ENCODE measurements around the gene PGM2L1. TPM values are rescaled to one million over a fixed set of nuclear protein-coding genes. Genes with fewer than 3 reads are reported as not detected.

Gene PGM2L1
- total RNA-seq, 4 donors from 2014 or later, result 2.4 to 9.3 (median 6.2) TPM

GRCh38 chr11:74330075-74330858 lies 68.0 kb downstream of the PGM2L1 start:
- H3K27ac ChIP-seq, result no peak overlapping the region
- H3K4me3 ChIP-seq, result no peak overlapping the region
- H3K36me3 ChIP-seq, result peaks cover 0 to 6% (median 0%) of the 10 kb centered on the region in 3 donors
- TF ChIP-seq POLR2A (IDR thresholded peaks at IDR 0.05) (no peak), CTCF (IDR thresholded peaks at IDR 0.05) (no peak), EP300 (IDR thresholded peaks at IDR 0.05) (no peak)
- no peaks in the 10 kb centered on the region for H3K27me3 ChIP-seq
- no peaks in the 10 kb centered on the region for H3K9me3 ChIP-seq
- H3K4me1 ChIP-seq, result peaks cover 0 to 11% (median 4%) of the 10 kb centered on the region in 4 donors
- no peak for DNase-seq (ENCODE audit: low spot score in 2 of 2)

DNA sequence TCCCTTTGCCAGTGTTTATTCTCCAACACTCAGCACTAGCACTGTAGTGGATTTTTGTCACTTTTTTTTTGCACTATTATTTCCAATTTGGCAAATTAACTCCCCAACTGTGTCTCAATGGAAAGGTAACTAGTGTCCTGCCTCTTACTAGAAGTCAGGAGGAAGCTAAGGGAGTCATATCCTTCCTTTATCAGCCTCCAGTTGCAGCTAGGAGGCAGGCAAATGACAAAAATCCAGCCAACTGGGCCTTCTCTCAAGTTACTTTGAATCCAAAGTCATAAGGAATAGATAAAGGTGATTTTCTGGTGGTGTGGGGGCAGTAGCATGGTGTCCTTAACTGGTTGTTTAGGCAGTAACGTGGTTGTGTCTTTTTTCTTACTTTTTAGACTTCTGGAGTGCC lies 71.2 kb downstream of the PGM2L1 start:
- no peaks in the 10 kb centered on the region for H3K9me3 ChIP-seq
- peaks cover 0 to 20% (median 4%) of the 10 kb centered on the region in 4 donors for H3K4me1 ChIP-seq
- WGBS, 2 donors, result 89 to 91% methylated on average over 1 of the region's 1 CpG
- H3K27me3 ChIP-seq, result no peaks in the 10 kb centered on the region
- TF ChIP-seq CTCF (IDR thresholded peaks at IDR 0.05) (no peak), POLR2A (IDR thresholded peaks at IDR 0.05) (no peak)
- H3K27ac ChIP-seq, result no peak overlapping the region
- H3K36me3 ChIP-seq, result peaks cover 0 to 6% (median 0%) of the 10 kb centered on the region in 3 donors
- no peak overlapping the region for H3K4me3 ChIP-seq
- DNase-seq (ENCODE audit: low spot score in 2 of 2), result no peak

- H3K27me3 ChIP-seq, result no peaks in the 10 kb centered on the region
- no peak for TF ChIP-seq EP300 (IDR thresholded peaks at IDR 0.05)
- TF ChIP-seq POLR2A (IDR thresholded peaks at IDR 0.05), result no peak
- TF ChIP-seq CTCF (IDR thresholded peaks at IDR 0.05), result no peak
- H3K27ac ChIP-seq, result no peak overlapping the region
- no peak for DNase-seq (ENCODE audit: low spot score in 2 of 2)
- H3K36me3 ChIP-seq, result peaks cover 0 to 6% (median 0%) of the 10 kb centered on the region in 3 donors
- peaks cover 0 to 24% (median 4%) of the 10 kb centered on the region in 4 donors for H3K4me1 ChIP-seq
- no peak overlapping the region for H3K4me3 ChIP-seq
- H3K9me3 ChIP-seq, result no peaks in the 10 kb centered on the region
- WGBS, 2 donors, result 73 to 74% methylated on average over 5 of the region's 5 CpGs
Observed at GRCh38 chr11:74326665-74327064, 71.6 kb downstream of the PGM2L1 start.

GRCh38 chr11:74325649-74326645 lies 72.3 kb downstream of the PGM2L1 start:
- Histone ChIP-seq H3K4me1 (peaks cover 0 to 29% (median 4%) of the 10 kb centered on the region in 4 donors), H3K9me3 (no peaks in the 10 kb centered on the region)
- peak; percentile 50 to 79 for DNase-seq (ENCODE audit: low spot score in 2 of 2)

DNA sequence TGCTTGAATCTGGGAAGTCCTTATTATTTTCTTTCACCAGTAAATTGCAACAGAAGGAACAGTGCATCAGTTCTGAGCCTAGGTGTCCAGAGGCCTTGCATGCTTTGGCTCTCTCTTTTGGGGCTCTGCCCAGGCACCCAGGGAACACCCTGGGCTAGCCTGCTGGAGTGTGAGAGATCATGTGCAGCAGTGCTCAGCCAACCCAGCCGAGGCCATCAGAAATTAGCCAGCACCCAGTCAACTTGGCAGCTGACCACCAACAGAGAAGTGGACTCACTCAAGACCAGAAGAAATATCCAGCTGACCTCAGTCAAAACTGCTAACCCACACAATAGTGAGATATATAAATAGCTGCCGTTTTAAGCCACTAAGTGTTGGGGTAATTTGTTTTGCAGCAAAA lies 75.6 kb downstream of the PGM2L1 start:
- 18 to 36% methylated on average over 2 of the region's 2 CpGs for WGBS, 2 donors
- TF ChIP-seq POLR2A (IDR thresholded peaks at IDR 0.05) (no peak), CTCF (IDR thresholded peaks at IDR 0.05) (no peak), EP300 (IDR thresholded peaks at IDR 0.05) (peak in 1 of 2 donors; percentile 62)
- Histone ChIP-seq H3K4me3 (no peak overlapping the region), H3K27me3 (no peaks in the 10 kb centered on the region), H3K4me1 (peaks cover 0 to 39% (median 4%) of the 10 kb centered on the region in 4 donors), H3K27ac (no peak overlapping the region), H3K9me3 (peaks cover 0 to 6% (median 0%) of the 10 kb centered on the region in 4 donors), H3K36me3 (no peaks in the 10 kb centered on the region)
- DNase-seq (ENCODE audit: low spot score in 2 of 2), result peak; percentile 44 to 58

More at GRCh38 chr11:74325649-74326645, 72.3 kb downstream of the PGM2L1 start:
- 49 to 55% methylated on average over 7 of the region's 7 CpGs for WGBS, 2 donors
- peak overlapping the region in 1 of 4 donors; percentile 15 for H3K27ac ChIP-seq
- no peak overlapping the region for H3K4me3 ChIP-seq
- H3K36me3 ChIP-seq, result peaks cover 0 to 6% (median 0%) of the 10 kb centered on the region in 3 donors
- H3K27me3 ChIP-seq, result no peaks in the 10 kb centered on the region
- TF ChIP-seq POLR2A (IDR thresholded peaks at IDR 0.05) (no peak), EP300 (IDR thresholded peaks at IDR 0.05) (peak in 1 of 2 donors; percentile 68)
